Peyer's patch (tissue), 4 donors: ENCODE data around the gene TMC5. TPM values are rescaled to one million over a fixed set of nuclear protein-coding genes. Genes with fewer than 3 reads are reported as not detected.

Experiments
- DNase-seq, 3 donors: peaks; one replicate each; pipeline ENCODE4 v3.0.0-alpha.2; 2017 to 2019
- H3K27ac ChIP-seq, 4 donors: fragments of 200-600 bp; sonication (generic); one replicate each; pipeline ENCODE4 v1.5.1; 2016 to 2019
- H3K27me3 ChIP-seq, 2 donors: fragments of 200-600 bp; sonication (generic); one replicate each; pipeline ENCODE4 v1.5.1; 2019
- H3K36me3 ChIP-seq, 3 donors: fragments of 200-600 bp; sonication (generic); one replicate each; pipeline ENCODE4 v1.5.1; 2016 to 2019
- H3K4me1 ChIP-seq, 4 donors: fragments of 200-600 bp; sonication (generic); one replicate each; pipeline ENCODE4 v1.5.1; 2016 to 2019
- H3K4me3 ChIP-seq, 4 donors: fragments of 200-600 bp; sonication (generic); 1 replicate in 3 of 4; 2 replicates in 1 of 4; pipeline ENCODE4 v1.5.1; 2016 to 2019; ENCODE audit warnings: mild to moderate bottlenecking in 1 of 4
- H3K9me3 ChIP-seq, 4 donors: fragments of 200-600 bp; sonication (generic); one replicate each; pipeline ENCODE4 v1.5.1; 2016 to 2019; ENCODE audit warnings: mild to moderate bottlenecking in 1 of 4
- CTCF ChIP-seq, 6 experiments: fragments of 450-650 bp in 4 of 6; fragments of 200-600 bp in 2 of 6; sonication (generic) in 1 of 6; IDR thresholded peaks; one replicate each; pipeline ENCODE4 v1.5.1; 2017 to 2019; ENCODE audit warnings: antibody characterized with exemption in 6 of 6, mild to moderate bottlenecking in 3 of 6, moderate library complexity in 1 of 6
- POLR2A ChIP-seq, 2 donors: fragments of 450-650 bp; IDR thresholded peaks; one replicate each; pipeline ENCODE4 v1.5.1; 2017; ENCODE audit warnings: antibody characterized with exemption in 2 of 2, mild to moderate bottlenecking in 2 of 2, moderate library complexity in 2 of 2
- total RNA-seq, 4 donors: library from RNA; depleted of rRNA; stranded (reverse); fragments of >200 nt; gene quantifications; one replicate each; pipeline ENCODE4 v1.1.0, GENCODE V29; 2016

TMC5 gene
- total RNA-seq, 4 donors from 2014 or later: 26.4 to 218 (median 175) TPM

- H3K27me3 ChIP-seq: no peaks in the 10 kb centered on the region
- no peaks in the 10 kb centered on the region for H3K9me3 ChIP-seq
- H3K36me3 ChIP-seq: peaks cover 0 to 91% (median 0%) of the 10 kb centered on the region in 3 donors
- TF ChIP-seq CTCF (IDR thresholded peaks at IDR 0.05) (no peak), POLR2A (IDR thresholded peaks at IDR 0.05) (no peak)
- H3K27ac ChIP-seq: no peak overlapping the region
- H3K4me3 ChIP-seq: no peak overlapping the region
- H3K4me1 ChIP-seq: no peaks in the 10 kb centered on the region
- no peak for DNase-seq
Measured at GRCh38 chr16:19505600-19506303, 88.1 kb downstream of the TMC5 start.

- Histone ChIP-seq H3K9me3 (no peaks in the 10 kb centered on the region), H3K4me3 (no peak overlapping the region), H3K36me3 (peaks cover 0 to 80% (median 0%) of the 10 kb centered on the region in 3 donors), H3K27ac (no peak overlapping the region), H3K4me1 (no peaks in the 10 kb centered on the region), H3K27me3 (no peaks in the 10 kb centered on the region)
- TF ChIP-seq CTCF (IDR thresholded peaks at IDR 0.05) (no peak), POLR2A (IDR thresholded peaks at IDR 0.05) (no peak)
- no peak for DNase-seq
Measured at GRCh38 chr16:19506965-19507364, 89.3 kb downstream of the TMC5 start.

GRCh38 chr16:19507867-19508266 lies 90.2 kb downstream of the TMC5 start:
- Histone ChIP-seq H3K4me1 (no peaks in the 10 kb centered on the region), H3K4me3 (no peak overlapping the region), H3K36me3 (peaks cover 0 to 71% (median 0%) of the 10 kb centered on the region in 3 donors), H3K27me3 (no peaks in the 10 kb centered on the region), H3K27ac (no peak overlapping the region), H3K9me3 (no peaks in the 10 kb centered on the region)
- DNase-seq: no peak
- no peak for TF ChIP-seq POLR2A (IDR thresholded peaks at IDR 0.05)
- no peak for TF ChIP-seq CTCF (IDR thresholded peaks at IDR 0.05)

- DNase-seq: no peak
- no peak overlapping the region for H3K27ac ChIP-seq
- TF ChIP-seq POLR2A (IDR thresholded peaks at IDR 0.05) (no peak), CTCF (IDR thresholded peaks at IDR 0.05) (no peak)
- peaks cover 0 to 23% (median 3%) of the 10 kb centered on the region in 4 donors for H3K4me1 ChIP-seq
- no peaks in the 10 kb centered on the region for H3K27me3 ChIP-seq
- H3K4me3 ChIP-seq: no peak overlapping the region
- no peaks in the 10 kb centered on the region for H3K9me3 ChIP-seq
- H3K36me3 ChIP-seq: peaks cover 0 to 38% (median 0%) of the 10 kb centered on the region in 3 donors
Measured at GRCh38 chr16:19512297-19512696, 94.6 kb downstream of the TMC5 start.

GRCh38 chr16:19513377-19514053 lies 95.8 kb downstream of the TMC5 start:
- H3K4me1 ChIP-seq: peaks cover 0 to 29% (median 3%) of the 10 kb centered on the region in 4 donors
- no peak overlapping the region for H3K4me3 ChIP-seq
- H3K27ac ChIP-seq: peak overlapping the region in 3 of 4 donors; percentile 12 to 68 (median 43)
- H3K27me3 ChIP-seq: no peaks in the 10 kb centered on the region
- H3K9me3 ChIP-seq: no peaks in the 10 kb centered on the region
- no peak for DNase-seq
- TF ChIP-seq CTCF (IDR thresholded peaks at IDR 0.05) (peak in 2 of 6 experiments; percentile 22 to 43), POLR2A (IDR thresholded peaks at IDR 0.05) (no peak)
- peaks cover 0 to 25% (median 0%) of the 10 kb centered on the region in 3 donors for H3K36me3 ChIP-seq
